Lung (tissue), 12 donors: ENCODE data around the gene ILKAP. TPM values are rescaled to one million over a fixed set of nuclear protein-coding genes. Genes with fewer than 3 reads are reported as not detected.

ENCODE experiments used
- ATAC-seq: fragments of 200-7000 bp; cut with Tn5 transposase; one replicate; pipeline ENCODE4 v1.9.1; 2020; ENCODE audit warnings: moderate number of reproducible peaks; ENCODE audit not compliant: insufficient read depth, low FRiP score
- DNase-seq, 3 donors: peaks; one replicate each; pipeline ENCODE4 v3.0.0-alpha.2; 2013 to 2017
- H3K27ac ChIP-seq, 2 donors: one replicate each; pipeline ENCODE4 v1.5.1; 2013; ENCODE audit warnings: mild to moderate bottlenecking in 2 of 2, moderate library complexity in 2 of 2, control low read depth in 1 of 2, inconsistent platforms in 1 of 2, low read depth in 1 of 2, low read length in 1 of 2
- H3K27me3 ChIP-seq, 3 donors: one replicate each; pipeline ENCODE4 v1.5.1; 2013; ENCODE audit warnings: low read length in 2 of 3; ENCODE audit not compliant: control insufficient read depth in 3 of 3, insufficient read depth in 3 of 3
- H3K36me3 ChIP-seq, 4 donors: one replicate each; pipeline ENCODE4 v1.5.1; 2013; ENCODE audit warnings: low read length in 4 of 4, mild to moderate bottlenecking in 1 of 4, moderate library complexity in 1 of 4; ENCODE audit not compliant: control insufficient read depth in 4 of 4, insufficient read depth in 4 of 4
- H3K4me1 ChIP-seq, 5 donors: one replicate each; pipeline ENCODE4 v1.5.1; 2013; ENCODE audit warnings: low read length in 5 of 5, mild to moderate bottlenecking in 2 of 5, moderate library complexity in 1 of 5; ENCODE audit not compliant: control insufficient read depth in 5 of 5, insufficient read depth in 5 of 5
- H3K4me3 ChIP-seq: one replicate; pipeline ENCODE4 v1.5.1; 2013; ENCODE audit warnings: mild to moderate bottlenecking, control low read depth, moderate library complexity
- H3K9ac ChIP-seq, 2 donors: one replicate each; pipeline ENCODE4 v1.5.1; 2013; ENCODE audit warnings: low read length in 2 of 2, control low read depth in 1 of 2; ENCODE audit not compliant: insufficient read depth in 1 of 2
- H3K9me3 ChIP-seq, 4 donors: one replicate each; pipeline ENCODE4 v1.5.1; 2013; ENCODE audit warnings: low read length in 3 of 4, mild to moderate bottlenecking in 1 of 4, moderate library complexity in 1 of 4; ENCODE audit not compliant: control insufficient read depth in 4 of 4, insufficient read depth in 3 of 4
- CTCF ChIP-seq: IDR thresholded peaks from 2 replicates; pipeline ENCODE4 v1.5.1; 2012; ENCODE audit warnings: mild to moderate bottlenecking; ENCODE audit errors: control extremely low read depth, extremely low read depth
- WGBS, 2 donors: extraction: QIAGEN DNeasy Blood & Tissue Kit; methylation state at CpG; one replicate each; pipeline ENCODE4 v1.1.7; 2013; 5-methylcytosine and 5-hydroxymethylcytosine counted together
- polyA plus RNA-seq, 2 donors: library from polyadenylated mRNA; stranded (reverse); fragments of 200-250 nt; gene quantifications; one replicate each; pipeline ENCODE4 v1.2.1, GENCODE V29; 2013
- total RNA-seq, 2 donors: library from RNA; depleted of rRNA in 1 of 2; stranded (reverse); fragments of >200 nt in 1 of 2; gene quantifications; one replicate each; pipeline ENCODE4 v1.2.1, GENCODE V29; 2014 to 2021
- donor health status: control.
- donor health status: control.
- donor health status: Bipolar disorder and iron deficiency.
- donor health status: healthy.
- donor health status: DM: yes; HTN: yes; CAD: no.

The ILKAP gene
- total and polyA plus RNA-seq, 4 donors = 35.0 to 52.0 (median 42.1) TPM

DNA sequence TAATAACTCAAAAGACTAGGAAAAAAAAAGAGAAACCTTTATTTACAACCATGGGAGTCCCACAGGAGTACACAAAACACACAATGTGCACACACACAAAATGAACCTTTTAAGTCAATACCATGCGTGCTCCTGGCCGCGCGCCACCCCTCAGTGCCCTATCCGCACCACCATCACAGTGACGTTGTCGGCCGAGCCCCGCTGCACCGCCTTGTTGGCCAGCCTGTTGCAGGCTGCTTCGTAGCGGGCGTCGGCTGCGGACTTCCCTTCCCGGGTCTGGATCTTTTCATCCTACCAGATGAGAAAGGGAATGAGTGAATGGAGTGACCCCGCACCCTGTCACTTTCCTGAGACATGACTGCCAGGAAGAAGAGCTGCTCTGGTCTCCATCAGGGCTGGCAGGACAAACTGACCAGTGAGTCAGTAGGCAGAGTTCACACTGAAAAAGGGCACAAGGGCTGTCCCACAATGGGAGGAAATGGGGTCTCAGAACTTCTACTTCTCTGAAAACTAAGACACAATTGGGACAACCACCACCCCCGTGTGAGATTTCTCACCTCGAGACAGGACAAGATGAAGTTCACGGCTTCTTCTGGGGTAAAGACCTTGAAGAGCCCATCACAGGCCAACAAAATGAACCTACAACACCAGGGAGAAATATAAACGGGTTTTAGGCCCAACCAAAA lies 33.0 kb downstream of the ILKAP start:
- Histone ChIP-seq H3K4me1 (peaks cover 0 to 10% (median 0%) of the 10 kb centered on the region in 5 donors), H3K9me3 (no peaks in the 10 kb centered on the region), H3K27me3 (no peaks in the 10 kb centered on the region), H3K36me3 (peaks cover 21 to 61% (median 34%) of the 10 kb centered on the region in 4 donors), H3K4me3 (no peak overlapping the region), H3K27ac (peak overlapping the region in 1 of 2 donors; percentile 34), H3K9ac (no peak overlapping the region)
- TF ChIP-seq CTCF = no peak
- 91 to 92% methylated on average over 21 of the region's 21 CpGs for WGBS, 2 donors
- no peak for ATAC-seq
- DNase-seq = no peak

DNA sequence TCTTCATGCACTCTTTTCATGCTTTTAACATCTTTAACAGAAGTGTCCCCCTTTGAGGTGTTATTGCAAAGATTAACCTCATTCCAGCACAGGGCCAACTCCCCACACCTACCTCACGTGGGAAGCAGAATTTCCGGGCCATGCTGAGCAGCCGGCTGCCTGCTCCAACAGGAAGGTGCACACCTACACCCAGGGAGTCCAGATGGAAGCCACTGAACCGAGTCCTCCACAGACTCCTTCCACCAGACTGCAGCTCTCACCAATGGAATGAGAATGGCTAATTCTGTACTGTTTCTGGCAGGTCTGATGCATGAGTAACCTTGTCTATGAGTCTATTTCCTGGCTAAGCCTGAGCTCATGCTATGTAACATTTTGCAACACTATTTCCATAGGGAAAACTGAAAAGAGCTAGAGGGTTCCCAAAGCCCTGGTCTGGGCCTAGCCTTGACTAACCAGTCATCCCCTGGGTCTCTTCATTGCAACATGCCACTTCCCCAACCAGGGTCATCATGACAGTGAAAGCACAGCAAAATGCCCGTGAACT lies 33.7 kb downstream of the ILKAP start:
- no peak overlapping the region for H3K4me3 ChIP-seq
- peak overlapping the region in 1 of 2 donors; percentile 55 for H3K27ac ChIP-seq
- no peaks in the 10 kb centered on the region for H3K9me3 ChIP-seq
- peaks cover 20 to 57% (median 29%) of the 10 kb centered on the region in 4 donors for H3K36me3 ChIP-seq
- TF ChIP-seq CTCF = no peak
- H3K4me1 ChIP-seq = peaks cover 0 to 9% (median 0%) of the 10 kb centered on the region in 5 donors
- ATAC-seq (no peak), DNase-seq (no peak)
- H3K9ac ChIP-seq = no peak overlapping the region
- H3K27me3 ChIP-seq = no peaks in the 10 kb centered on the region
- 73 to 78% methylated on average over 5 of the region's 5 CpGs for WGBS, 2 donors

- no peak for TF ChIP-seq CTCF
- DNase-seq (peak in 2 of 3 donors; percentile 43 to 55), ATAC-seq (no peak)
- peaks cover 0 to 8% (median 0%) of the 10 kb centered on the region in 5 donors for H3K4me1 ChIP-seq
- WGBS, 2 donors = 57 to 58% methylated on average over 6 of the region's 6 CpGs
- peaks cover 14 to 53% (median 24%) of the 10 kb centered on the region in 4 donors for H3K36me3 ChIP-seq
- no peak overlapping the region for H3K9ac ChIP-seq
- peak overlapping the region in 1 of 2 donors; percentile 20 for H3K27ac ChIP-seq
- no peaks in the 10 kb centered on the region for H3K27me3 ChIP-seq
- no peaks in the 10 kb centered on the region for H3K9me3 ChIP-seq
- H3K4me3 ChIP-seq = no peak overlapping the region
Observed at GRCh38 chr2:238169048-238169707, 34.3 kb downstream of the ILKAP start.
